Lung (tissue), 16 donors: ENCODE measurements around the gene CPNE7. TPM values are rescaled to one million over a fixed set of nuclear protein-coding genes. Genes with fewer than 3 reads are reported as not detected.

ENCODE experiments used
- ATAC-seq: fragments of 200-7000 bp; cut with Tn5 transposase; one replicate; pipeline ENCODE4 v1.9.1; 2020; ENCODE audit warnings: moderate number of reproducible peaks; ENCODE audit not compliant: insufficient read depth, low FRiP score
- DNase-seq, 3 donors: peaks; one replicate each; pipeline ENCODE4 v3.0.0-alpha.2; 2013 to 2017
- H3K27ac ChIP-seq, 2 donors: one replicate each; pipeline ENCODE4 v1.5.1; 2013; ENCODE audit warnings: mild to moderate bottlenecking in 2 of 2, moderate library complexity in 2 of 2, control low read depth in 1 of 2, inconsistent platforms in 1 of 2, low read depth in 1 of 2, low read length in 1 of 2
- H3K27me3 ChIP-seq, 3 donors: one replicate each; pipeline ENCODE4 v1.5.1; 2013; ENCODE audit warnings: low read length in 2 of 3; ENCODE audit not compliant: control insufficient read depth in 3 of 3, insufficient read depth in 3 of 3
- H3K36me3 ChIP-seq, 4 donors: one replicate each; pipeline ENCODE4 v1.5.1; 2013; ENCODE audit warnings: low read length in 4 of 4, mild to moderate bottlenecking in 1 of 4, moderate library complexity in 1 of 4; ENCODE audit not compliant: control insufficient read depth in 4 of 4, insufficient read depth in 4 of 4
- H3K4me1 ChIP-seq, 5 donors: one replicate each; pipeline ENCODE4 v1.5.1; 2013; ENCODE audit warnings: low read length in 5 of 5, mild to moderate bottlenecking in 2 of 5, moderate library complexity in 1 of 5; ENCODE audit not compliant: control insufficient read depth in 5 of 5, insufficient read depth in 5 of 5
- H3K4me3 ChIP-seq: one replicate; pipeline ENCODE4 v1.5.1; 2013; ENCODE audit warnings: mild to moderate bottlenecking, control low read depth, moderate library complexity
- H3K9ac ChIP-seq, 2 donors: one replicate each; pipeline ENCODE4 v1.5.1; 2013; ENCODE audit warnings: low read length in 2 of 2, control low read depth in 1 of 2; ENCODE audit not compliant: insufficient read depth in 1 of 2
- H3K9me3 ChIP-seq, 4 donors: one replicate each; pipeline ENCODE4 v1.5.1; 2013; ENCODE audit warnings: low read length in 3 of 4, mild to moderate bottlenecking in 1 of 4, moderate library complexity in 1 of 4; ENCODE audit not compliant: control insufficient read depth in 4 of 4, insufficient read depth in 3 of 4
- CTCF ChIP-seq: IDR thresholded peaks from 2 replicates; pipeline ENCODE4 v1.5.1; 2012; ENCODE audit warnings: mild to moderate bottlenecking; ENCODE audit errors: control extremely low read depth, extremely low read depth
- WGBS, 2 donors: extraction: QIAGEN DNeasy Blood & Tissue Kit; methylation state at CpG; one replicate each; pipeline ENCODE4 v1.1.7; 2013; 5-methylcytosine and 5-hydroxymethylcytosine counted together
- long read RNA-seq, 5 donors: transcript quantifications; one replicate each; lab custom pipeline, GENCODE V29; 2026
- polyA plus RNA-seq, 2 donors: library from polyadenylated mRNA; stranded (reverse); fragments of 200-250 nt; gene quantifications; one replicate each; pipeline ENCODE4 v1.2.1, GENCODE V29; 2013
- total RNA-seq, 2 donors: library from RNA; depleted of rRNA in 1 of 2; stranded (reverse); fragments of >200 nt in 1 of 2; gene quantifications; one replicate each; pipeline ENCODE4 v1.2.1, GENCODE V29; 2014 to 2021
- donor health status: control.
- donor health status: control.
- donor health status: Bipolar disorder and iron deficiency.
- donor health status: healthy.
- donor health status: DM: yes; HTN: yes; CAD: no.

Gene CPNE7
- total RNA-seq (1 to 10 TPM in 1 of 2 donors, under 1 TPM in 1; 0.65 to 2.2 TPM), polyA plus RNA-seq (1 to 10 TPM; 1.1 to 1.3 TPM)
- long read RNA-seq, donor 1, result 0 reads
- long read RNA-seq, donor 2, result 0 reads
- long read RNA-seq, donor 3, result 0 reads
- long read RNA-seq, donor 4, result 0 reads
- long read RNA-seq, donor 5, result 0 reads

GRCh38 chr16:89575247-89576152 lies at the start of gene CPNE7:
TSS of gene CPNE7 (plus strand) at chr16:89575758. CDS start at chr16:89575898, 140 bp downstream.
- ATAC-seq, result no peak
- Histone ChIP-seq H3K9ac (no peak within 1 kb of the TSS), H3K4me3 (no peak within 1 kb of the TSS), H3K27me3 (peaks cover 4 to 36% (median 5%) of the 10 kb centered on the region in 3 donors), H3K9me3 (no peaks in the 10 kb centered on the region), H3K4me1 (peaks cover 0 to 21% (median 6%) of the 10 kb centered on the region in 5 donors), H3K36me3 (no peaks in the 10 kb centered on the region), H3K27ac (no peak within 1 kb of the TSS)
- 1 to 3% methylated on average over 72 to 102 of the region's 103 CpGs for WGBS, 2 donors
- TF ChIP-seq CTCF, result no peak
- no peak for DNase-seq

GRCh38 chr16:89529097-89529496 lies 46.5 kb upstream of the CPNE7 start:
- ATAC-seq (no peak), DNase-seq (no peak)
- no peak overlapping the region for H3K9ac ChIP-seq
- TF ChIP-seq CTCF, result no peak
- H3K9me3 ChIP-seq, result no peaks in the 10 kb centered on the region
- no peaks in the 10 kb centered on the region for H3K27me3 ChIP-seq
- WGBS, 2 donors, result 84 to 89% methylated on average over 16 of the region's 16 CpGs
- peaks cover 7 to 53% (median 41%) of the 10 kb centered on the region in 4 donors for H3K36me3 ChIP-seq
- peaks cover 0 to 5% (median 0%) of the 10 kb centered on the region in 5 donors for H3K4me1 ChIP-seq
- no peak overlapping the region for H3K27ac ChIP-seq
- no peak overlapping the region for H3K4me3 ChIP-seq

GRCh38 chr16:89530401-89531381 lies 44.9 kb upstream of the CPNE7 start:
- Histone ChIP-seq H3K9me3 (no peaks in the 10 kb centered on the region), H3K27me3 (no peaks in the 10 kb centered on the region), H3K4me3 (no peak overlapping the region), H3K27ac (no peak overlapping the region), H3K4me1 (peaks cover 0 to 5% (median 0%) of the 10 kb centered on the region in 5 donors), H3K36me3 (peaks cover 7 to 50% (median 41%) of the 10 kb centered on the region in 4 donors), H3K9ac (no peak overlapping the region)
- TF ChIP-seq CTCF, result no peak
- DNase-seq (no peak), ATAC-seq (no peak)
- 94 to 95% methylated on average over 37 of the region's 37 CpGs for WGBS, 2 donors
